Astrocyte of the cerebellum (primary cell): ENCODE data around the gene ARHGAP10.

Source experiments
- DNase-seq: peaks from one replicate; pipeline ENCODE4 v3.0.0-alpha.2; 2011; ENCODE audit warnings: low read depth
- H3K4me3 ChIP-seq: 2 replicates; pipeline ENCODE4 v1.5.1; 2011; ENCODE audit warnings: mild to moderate bottlenecking, low read depth, low read length, moderate library complexity
- CTCF ChIP-seq: IDR thresholded peaks from 2 replicates; pipeline ENCODE4 v1.5.1; 2012; ENCODE audit warnings: low read length, low read depth, moderate library complexity, mild to moderate bottlenecking; ENCODE audit errors: missing control alignments
- in situ Hi-C: cut with HindIII; loops from 2 replicates; pipeline ENCODE4 v1.10.0; 2017; ENCODE audit warnings: low sequenced_read_pairs

ARHGAP10 gene

GRCh38 chr4:147843162-147843561, 111.3 kb downstream of the ARHGAP10 start:
- in situ Hi-C loops = no loop called here
- no peak for TF ChIP-seq CTCF
- no peak for DNase-seq
- H3K4me3 ChIP-seq = no peak overlapping the region

DNA sequence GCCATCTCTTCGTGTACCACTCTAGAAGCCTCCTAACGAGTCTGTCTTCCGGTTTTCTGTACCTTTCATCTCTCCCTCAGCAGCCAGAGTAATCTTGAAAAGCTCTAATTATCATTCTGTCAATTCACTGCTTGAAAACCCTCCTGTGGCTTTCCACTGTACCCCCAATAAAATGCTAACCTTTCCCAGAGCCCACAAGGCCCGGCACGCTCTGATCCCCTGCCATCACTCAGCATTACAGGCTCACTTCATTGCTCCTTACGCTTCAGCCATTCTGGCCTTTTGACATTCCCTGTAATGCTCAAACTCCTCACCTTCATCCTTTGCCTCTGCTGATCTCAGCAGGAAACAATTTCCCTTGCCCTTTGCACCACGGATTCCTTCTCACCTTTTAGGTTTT, 112.9 kb downstream of the ARHGAP10 start:
- no peak overlapping the region for H3K4me3 ChIP-seq
- in situ Hi-C loops = no loop called here
- DNase-seq = no peak
- TF ChIP-seq CTCF = no peak

DNA sequence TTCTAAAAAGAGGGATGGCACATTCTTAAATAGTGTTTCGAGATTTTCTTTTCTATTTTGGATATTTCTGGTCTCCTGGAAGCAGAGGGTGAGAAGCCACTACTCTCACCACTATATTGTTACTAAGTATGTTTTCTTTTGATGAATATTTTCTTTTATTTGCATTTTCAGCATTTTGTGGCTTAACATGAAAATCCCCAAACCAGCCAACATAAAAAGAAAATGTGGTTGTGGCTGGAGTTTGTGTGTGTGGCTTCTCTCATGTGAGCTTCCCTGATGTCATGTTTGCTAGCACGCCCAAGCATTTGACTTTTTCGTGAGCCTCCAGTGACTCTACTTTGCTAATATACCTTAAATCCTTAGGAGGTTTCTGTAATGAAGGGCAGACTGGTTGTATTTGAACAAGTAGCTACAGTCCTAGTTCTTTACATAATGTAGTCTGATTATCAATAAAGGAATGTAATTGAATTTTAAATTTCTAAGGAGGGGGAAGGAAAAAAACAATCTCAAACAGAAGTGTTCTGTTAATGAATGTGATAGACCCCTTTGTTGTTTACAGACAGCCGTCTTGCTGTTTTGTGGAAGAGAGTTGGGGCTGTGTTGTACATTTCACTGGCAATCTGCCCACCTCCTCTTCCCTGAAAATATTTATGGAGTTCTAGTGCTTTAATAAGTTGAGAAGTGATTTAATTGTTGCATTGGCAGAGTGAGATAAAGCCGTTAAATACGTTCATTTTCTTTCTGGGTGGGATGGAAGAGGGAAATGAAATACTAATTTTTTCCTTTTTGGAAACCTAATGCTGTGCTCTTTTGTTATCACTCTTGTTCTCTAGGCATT, 114.6 kb downstream of the ARHGAP10 start:
- no peak for TF ChIP-seq CTCF
- no peak overlapping the region for H3K4me3 ChIP-seq
- in situ Hi-C loops = no loop called here
- no peak for DNase-seq

- DNase-seq = no peak
- TF ChIP-seq CTCF = no peak
- no peak overlapping the region for H3K4me3 ChIP-seq
- in situ Hi-C loops = no loop called here
Measured at GRCh38 chr4:147847751-147848590, 116.1 kb downstream of the ARHGAP10 start.

DNA sequence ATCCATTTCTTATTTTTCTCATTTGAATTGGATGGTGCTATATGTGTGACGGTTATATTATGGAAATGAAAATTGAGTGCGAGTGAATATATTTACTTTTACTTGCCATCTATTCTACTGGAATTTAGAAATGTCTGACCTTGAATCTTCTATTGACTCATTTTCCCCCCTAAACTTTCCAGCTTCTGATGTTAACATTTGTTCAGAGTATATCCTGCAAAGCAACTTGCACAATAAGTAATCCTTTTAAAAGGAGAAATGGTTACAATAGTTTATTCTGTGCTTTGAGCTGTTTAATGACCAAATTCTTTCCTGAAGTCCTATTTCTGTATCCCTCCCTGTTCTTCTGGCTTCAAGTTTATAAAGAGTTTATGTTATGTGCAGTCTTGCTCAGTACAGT, 116.7 kb downstream of the ARHGAP10 start:
- no peak for DNase-seq
- in situ Hi-C loops = no loop called here
- TF ChIP-seq CTCF = no peak
- H3K4me3 ChIP-seq = no peak overlapping the region

GRCh38 chr4:147851135-147851534, 119.2 kb downstream of the ARHGAP10 start:
- no peak overlapping the region for H3K4me3 ChIP-seq
- no peak for TF ChIP-seq CTCF
- no peak for DNase-seq
- in situ Hi-C loops = no loop called here
